OCI-LY7 (cell line): ENCODE measurements around the gene SYCP3.

ENCODE experiments used
- CTCF ChIP-seq: fragments of 200-600 bp; sonication (generic); conservative IDR thresholded peaks from 2 replicates; pipeline ENCODE4 v1.5.1; 2014; ENCODE audit warnings: mild to moderate bottlenecking, antibody characterized with exemption, low read length, moderate library complexity, mixed read lengths
- EZH2phosphoT487 ChIP-seq: fragments of 200-600 bp; sonication (generic); IDR thresholded peaks from 2 replicates; pipeline ENCODE4 v1.6.1; 2018; ENCODE audit warnings: low read depth, borderline replicate concordance, mild to moderate bottlenecking, mixed run types, antibody characterized with exemption, low read length, moderate library complexity, mixed read lengths

- no peak for TF ChIP-seq CTCF
- no peak for TF ChIP-seq EZH2phosphoT487
Observed at GRCh38 chr12:101695706-101696105, 43.6 kb downstream of the SYCP3 start.
